ENCODE results near the gene SMARCD1. TPM values are rescaled to one million over a fixed set of nuclear protein-coding genes. Genes with fewer than 3 reads are reported as not detected.
A peak's percentile ranks its signal among the peaks of the same experiment; 100 is the strongest.

Gene SMARCD1
- total and polyA plus RNA-seq, 2 experiments from 2014 or later, result 27.9 to 33.4 TPM

- H2AFZ ChIP-seq, result no peak overlapping the region
- H3K9me3 ChIP-seq (ENCODE audit: low read depth), result no peaks in the 10 kb centered on the region
- no peak overlapping the region for H3K27ac ChIP-seq
- H3K4me2 ChIP-seq, result no peak overlapping the region
- H3K4me1 ChIP-seq (ENCODE audit: insufficient read depth), result peaks cover 6% of the 10 kb centered on the region
- no peaks in the 10 kb centered on the region for H3K36me3 ChIP-seq (replicated peaks; ENCODE audit: insufficient read depth, low read depth)
- WGBS (ENCODE audit: low lambda C conversion rate, missing lambda C conversion rate), result 89% methylated on average over 12 of the region's 12 CpGs
- DNase-seq (ENCODE audit: low spot score), result no peak
- no peaks in the 10 kb centered on the region for H3K79me2 ChIP-seq
- H3K27me3 ChIP-seq, result no peaks in the 10 kb centered on the region
- TF ChIP-seq EZH2phosphoT487 (IDR thresholded peaks at IDR 0.05; ENCODE audit: low read depth, severe bottlenecking, unreplicated experiment) (no peak), EZH2 (IDR thresholded peaks at IDR 0.05; ENCODE audit: borderline replicate concordance) (no peak), CTCF (IDR thresholded peaks at IDR 0.05; ENCODE audit: poor library complexity) (no peak)
- no peaks in the 10 kb centered on the region for H4K20me1 ChIP-seq (ENCODE audit: insufficient read depth, poor library complexity, severe bottlenecking)
- H3K4me3 ChIP-seq, result no peak overlapping the region
- H3K9me2 ChIP-seq (replicated peaks; ENCODE audit: insufficient read depth), result no peaks in the 10 kb centered on the region
These were observed 8.0 kb upstream of the SMARCD1 start for GRCh38 chr12:50077099-50077498.

GRCh38 chr12:50078281-50078680 is 6.9 kb upstream of the SMARCD1 start:
- Histone ChIP-seq H3K9me3 (ENCODE audit: low read depth) (no peaks in the 10 kb centered on the region), H3K79me2 (no peaks in the 10 kb centered on the region), H3K27me3 (no peaks in the 10 kb centered on the region), H3K9me2 (replicated peaks; ENCODE audit: insufficient read depth) (no peaks in the 10 kb centered on the region), H3K4me2 (no peak overlapping the region), H4K20me1 (ENCODE audit: insufficient read depth, poor library complexity, severe bottlenecking) (no peaks in the 10 kb centered on the region), H3K27ac (no peak overlapping the region), H2AFZ (no peak overlapping the region), H3K4me1 (ENCODE audit: insufficient read depth) (peaks cover 12% of the 10 kb centered on the region), H3K36me3 (replicated peaks; ENCODE audit: insufficient read depth, low read depth) (no peaks in the 10 kb centered on the region), H3K4me3 (no peak overlapping the region)
- no peak for DNase-seq (ENCODE audit: low spot score)
- 93% methylated on average over 9 of the region's 10 CpGs for WGBS (ENCODE audit: low lambda C conversion rate, missing lambda C conversion rate)
- TF ChIP-seq EZH2 (IDR thresholded peaks at IDR 0.05; ENCODE audit: borderline replicate concordance) (no peak), EZH2phosphoT487 (IDR thresholded peaks at IDR 0.05; ENCODE audit: low read depth, severe bottlenecking, unreplicated experiment) (no peak), CTCF (IDR thresholded peaks at IDR 0.05; ENCODE audit: poor library complexity) (no peak)

GRCh38 chr12:50079771-50080170 is 5.4 kb upstream of the SMARCD1 start:
- peaks cover 19% of the 10 kb centered on the region for H3K4me1 ChIP-seq (ENCODE audit: insufficient read depth)
- H4K20me1 ChIP-seq (ENCODE audit: insufficient read depth, poor library complexity, severe bottlenecking), result no peaks in the 10 kb centered on the region
- no peaks in the 10 kb centered on the region for H3K9me2 ChIP-seq (replicated peaks; ENCODE audit: insufficient read depth)
- H3K4me2 ChIP-seq, result no peak overlapping the region
- no peak for TF ChIP-seq EZH2 (IDR thresholded peaks at IDR 0.05; ENCODE audit: borderline replicate concordance)
- WGBS (ENCODE audit: low lambda C conversion rate, missing lambda C conversion rate), result 86% methylated on average over 5 of the region's 5 CpGs
- no peak overlapping the region for H3K27ac ChIP-seq
- peaks cover 11% of the 10 kb centered on the region for H3K79me2 ChIP-seq
- no peak for DNase-seq (ENCODE audit: low spot score)
- H3K36me3 ChIP-seq (replicated peaks; ENCODE audit: insufficient read depth, low read depth), result no peaks in the 10 kb centered on the region
- H3K27me3 ChIP-seq, result no peaks in the 10 kb centered on the region
- no peak overlapping the region for H3K4me3 ChIP-seq
- no peak overlapping the region for H2AFZ ChIP-seq
- no peaks in the 10 kb centered on the region for H3K9me3 ChIP-seq (ENCODE audit: low read depth)

- TF ChIP-seq CTCF (IDR thresholded peaks at IDR 0.05; ENCODE audit: poor library complexity), result no peak
- no peak for TF ChIP-seq EZH2 (IDR thresholded peaks at IDR 0.05; ENCODE audit: borderline replicate concordance)
- TF ChIP-seq EZH2phosphoT487 (IDR thresholded peaks at IDR 0.05; ENCODE audit: low read depth, severe bottlenecking, unreplicated experiment), result no peak
- no peak for DNase-seq (ENCODE audit: low spot score)
- H3K79me2 ChIP-seq, result peaks cover 15% of the 10 kb centered on the region
- H3K9me2 ChIP-seq (replicated peaks; ENCODE audit: insufficient read depth), result no peaks in the 10 kb centered on the region
- H3K27ac ChIP-seq, result peak overlapping the region; percentile 96
- no peak overlapping the region for H3K4me3 ChIP-seq
- peaks cover 4% of the 10 kb centered on the region for H4K20me1 ChIP-seq (ENCODE audit: insufficient read depth, poor library complexity, severe bottlenecking)
- peaks cover 19% of the 10 kb centered on the region for H3K4me1 ChIP-seq (ENCODE audit: insufficient read depth)
- H3K36me3 ChIP-seq (replicated peaks; ENCODE audit: insufficient read depth, low read depth), result no peaks in the 10 kb centered on the region
- H3K9me3 ChIP-seq (ENCODE audit: low read depth), result no peaks in the 10 kb centered on the region
- no peaks in the 10 kb centered on the region for H3K27me3 ChIP-seq
- no peak overlapping the region for H2AFZ ChIP-seq
- no peak overlapping the region for H3K4me2 ChIP-seq
- WGBS (ENCODE audit: low lambda C conversion rate, missing lambda C conversion rate), result 77% methylated on average over 24 of the region's 46 CpGs
These were observed 3.9 kb upstream of the SMARCD1 start for GRCh38 chr12:50081096-50081808.
